Measurements from ENCODE around the gene KLF11.

Gene KLF11

DNA sequence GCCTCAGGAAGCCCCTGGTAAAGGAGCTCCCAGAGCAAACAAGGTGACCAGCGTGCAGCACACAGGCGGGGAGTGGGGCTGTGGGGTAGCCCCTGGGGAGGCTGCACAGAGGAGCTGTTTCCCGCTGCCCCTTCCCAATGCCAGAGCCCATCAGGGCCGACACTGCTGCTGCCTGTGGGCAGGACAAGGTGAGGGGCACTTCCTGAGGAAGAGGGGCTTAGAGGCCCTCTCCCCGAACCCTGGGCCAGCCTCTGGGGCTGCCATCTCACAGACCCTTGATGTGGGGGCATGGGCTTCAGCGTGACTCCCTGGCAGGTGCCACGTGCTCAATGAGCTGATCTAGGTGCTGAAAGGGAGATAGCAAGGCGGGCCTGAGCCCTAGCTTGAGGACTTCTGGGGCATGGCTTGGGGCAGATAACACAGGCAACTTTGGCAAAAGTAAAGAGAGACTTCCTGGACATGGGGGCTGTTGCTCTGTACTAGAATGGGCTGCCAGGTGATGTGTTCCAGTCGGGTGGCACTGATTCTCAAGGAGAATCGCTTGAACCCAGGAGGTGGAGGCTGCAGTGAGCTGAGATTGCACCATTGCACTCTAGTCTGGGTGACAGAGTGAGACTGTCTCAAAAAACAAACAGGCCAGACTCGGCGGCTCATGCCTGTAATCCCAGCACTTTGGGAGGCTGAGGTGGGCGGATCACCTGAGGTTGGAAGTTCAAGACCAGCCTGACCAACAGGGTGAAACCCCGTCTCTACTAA lies 9.9 kb upstream of the KLF11 start:
- no peak overlapping the region for H3K4me3 Mint-ChIP-seq
- DNase-seq: no peak
- H3K36me3 Mint-ChIP-seq (ENCODE audit: low read depth): no peaks in the 10 kb centered on the region
- H3K4me1 Mint-ChIP-seq: peaks cover 29% of the 10 kb centered on the region
- no peaks in the 10 kb centered on the region for H3K9me3 Mint-ChIP-seq
- peaks cover 9% of the 10 kb centered on the region for H3K27me3 Mint-ChIP-seq (ENCODE audit: low read depth, poor library complexity)
- H3K27ac Mint-ChIP-seq: no peak overlapping the region
- TF ChIP-seq, protein P1, sequence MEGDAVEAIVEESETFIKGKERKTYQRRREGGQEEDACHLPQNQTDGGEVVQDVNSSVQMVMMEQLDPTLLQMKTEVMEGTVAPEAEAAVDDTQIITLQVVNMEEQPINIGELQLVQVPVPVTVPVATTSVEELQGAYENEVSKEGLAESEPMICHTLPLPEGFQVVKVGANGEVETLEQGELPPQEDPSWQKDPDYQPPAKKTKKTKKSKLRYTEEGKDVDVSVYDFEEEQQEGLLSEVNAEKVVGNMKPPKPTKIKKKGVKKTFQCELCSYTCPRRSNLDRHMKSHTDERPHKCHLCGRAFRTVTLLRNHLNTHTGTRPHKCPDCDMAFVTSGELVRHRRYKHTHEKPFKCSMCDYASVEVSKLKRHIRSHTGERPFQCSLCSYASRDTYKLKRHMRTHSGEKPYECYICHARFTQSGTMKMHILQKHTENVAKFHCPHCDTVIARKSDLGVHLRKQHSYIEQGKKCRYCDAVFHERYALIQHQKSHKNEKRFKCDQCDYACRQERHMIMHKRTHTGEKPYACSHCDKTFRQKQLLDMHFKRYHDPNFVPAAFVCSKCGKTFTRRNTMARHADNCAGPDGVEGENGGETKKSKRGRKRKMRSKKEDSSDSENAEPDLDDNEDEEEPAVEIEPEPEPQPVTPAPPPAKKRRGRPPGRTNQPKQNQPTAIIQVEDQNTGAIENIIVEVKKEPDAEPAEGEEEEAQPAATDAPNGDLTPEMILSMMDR (IDR thresholded peaks at IDR 0.05): no peak

DNA sequence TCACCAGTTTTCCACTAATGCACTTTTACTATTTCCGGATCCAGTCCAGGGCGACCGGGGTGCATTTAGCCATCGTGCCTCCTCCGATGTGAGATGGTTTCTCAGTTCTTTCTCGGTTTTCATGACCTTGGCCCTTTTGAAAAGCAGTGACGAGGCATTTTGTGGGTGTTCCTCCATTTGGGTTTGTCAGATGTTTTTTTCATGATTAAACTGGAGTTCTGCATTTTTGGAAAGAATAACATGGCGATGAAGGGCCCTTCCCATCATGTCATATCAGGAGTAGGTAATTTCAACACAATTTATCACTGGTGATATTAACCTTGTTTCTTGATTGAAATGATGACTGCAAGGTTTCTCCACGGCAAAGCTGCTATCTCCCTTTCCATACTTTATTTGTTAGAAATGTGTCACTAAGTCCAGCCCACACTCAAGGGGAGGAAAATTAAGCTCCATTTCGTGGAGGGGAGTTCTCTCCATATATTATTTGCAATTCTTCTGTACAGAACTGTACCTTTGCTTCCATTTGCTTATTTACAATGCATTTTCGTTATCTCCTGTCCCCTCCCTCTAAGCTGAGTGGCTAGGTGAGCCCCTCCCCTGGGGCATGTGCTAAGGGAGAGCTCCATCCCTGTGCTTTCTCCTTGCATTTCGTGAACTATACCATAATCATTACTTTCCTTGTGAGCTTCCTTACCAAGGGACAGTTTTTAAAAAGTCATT lies 8.9 kb upstream of the KLF11 start:
- Mint-ChIP-seq H3K27ac (no peak overlapping the region), H3K4me3 (no peak overlapping the region), H3K4me1 (peaks cover 26% of the 10 kb centered on the region), H3K9me3 (no peaks in the 10 kb centered on the region), H3K36me3 (ENCODE audit: low read depth) (no peaks in the 10 kb centered on the region), H3K27me3 (ENCODE audit: low read depth, poor library complexity) (peaks cover 9% of the 10 kb centered on the region)
- TF ChIP-seq, protein P1 (IDR thresholded peaks at IDR 0.05): no peak
- DNase-seq: no peak

DNA sequence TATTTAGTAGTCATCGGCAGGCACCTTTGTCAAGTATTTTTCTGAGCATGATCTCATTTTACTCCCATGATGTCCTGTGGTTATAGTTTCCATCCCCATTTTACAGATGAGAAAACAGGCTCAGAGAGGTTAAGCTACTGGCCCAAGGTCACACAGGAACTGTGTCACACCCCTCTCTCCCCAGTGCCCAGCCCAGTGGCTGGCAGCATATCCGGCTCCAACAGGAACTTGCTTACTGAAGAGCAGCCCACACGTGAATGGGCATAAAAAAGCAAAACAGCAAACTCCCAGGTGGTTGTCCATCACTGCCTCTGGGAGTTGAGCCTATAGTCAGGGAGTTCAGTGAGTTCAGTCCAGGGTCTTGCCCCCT lies 8.3 kb upstream of the KLF11 start:
- Mint-ChIP-seq H3K27me3 (ENCODE audit: low read depth, poor library complexity) (peaks cover 13% of the 10 kb centered on the region), H3K4me3 (no peak overlapping the region), H3K4me1 (peaks cover 25% of the 10 kb centered on the region), H3K9me3 (no peaks in the 10 kb centered on the region), H3K36me3 (ENCODE audit: low read depth) (no peaks in the 10 kb centered on the region), H3K27ac (no peak overlapping the region)
- TF ChIP-seq, protein P1 (IDR thresholded peaks at IDR 0.05): no peak
- DNase-seq: no peak

DNA sequence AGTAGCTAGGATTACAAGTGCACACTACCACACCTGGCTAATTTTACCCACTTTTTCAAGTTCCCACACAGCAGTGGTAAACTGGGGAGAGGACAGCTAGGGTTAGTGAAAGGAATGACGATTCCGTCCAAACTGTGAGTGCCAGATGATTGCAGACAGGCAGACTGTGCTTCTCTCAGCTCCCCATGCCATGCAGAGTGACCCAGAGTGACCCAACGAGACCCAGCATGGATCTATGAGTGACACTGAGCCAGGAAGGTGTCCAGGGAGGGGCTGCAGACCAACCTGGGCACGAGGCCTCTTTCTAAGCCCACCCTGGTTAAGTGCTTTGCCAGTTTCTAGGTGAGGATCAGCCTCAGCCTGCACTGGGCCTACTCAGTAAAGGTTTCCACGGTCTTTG lies 7.7 kb upstream of the KLF11 start:
- Mint-ChIP-seq H3K27ac (no peak overlapping the region), H3K36me3 (ENCODE audit: low read depth) (peaks cover 2% of the 10 kb centered on the region), H3K27me3 (ENCODE audit: low read depth, poor library complexity) (peaks cover 19% of the 10 kb centered on the region), H3K4me1 (peaks cover 25% of the 10 kb centered on the region), H3K4me3 (no peak overlapping the region), H3K9me3 (no peaks in the 10 kb centered on the region)
- no peak for DNase-seq
- TF ChIP-seq, protein P1 (IDR thresholded peaks at IDR 0.05): no peak

DNA sequence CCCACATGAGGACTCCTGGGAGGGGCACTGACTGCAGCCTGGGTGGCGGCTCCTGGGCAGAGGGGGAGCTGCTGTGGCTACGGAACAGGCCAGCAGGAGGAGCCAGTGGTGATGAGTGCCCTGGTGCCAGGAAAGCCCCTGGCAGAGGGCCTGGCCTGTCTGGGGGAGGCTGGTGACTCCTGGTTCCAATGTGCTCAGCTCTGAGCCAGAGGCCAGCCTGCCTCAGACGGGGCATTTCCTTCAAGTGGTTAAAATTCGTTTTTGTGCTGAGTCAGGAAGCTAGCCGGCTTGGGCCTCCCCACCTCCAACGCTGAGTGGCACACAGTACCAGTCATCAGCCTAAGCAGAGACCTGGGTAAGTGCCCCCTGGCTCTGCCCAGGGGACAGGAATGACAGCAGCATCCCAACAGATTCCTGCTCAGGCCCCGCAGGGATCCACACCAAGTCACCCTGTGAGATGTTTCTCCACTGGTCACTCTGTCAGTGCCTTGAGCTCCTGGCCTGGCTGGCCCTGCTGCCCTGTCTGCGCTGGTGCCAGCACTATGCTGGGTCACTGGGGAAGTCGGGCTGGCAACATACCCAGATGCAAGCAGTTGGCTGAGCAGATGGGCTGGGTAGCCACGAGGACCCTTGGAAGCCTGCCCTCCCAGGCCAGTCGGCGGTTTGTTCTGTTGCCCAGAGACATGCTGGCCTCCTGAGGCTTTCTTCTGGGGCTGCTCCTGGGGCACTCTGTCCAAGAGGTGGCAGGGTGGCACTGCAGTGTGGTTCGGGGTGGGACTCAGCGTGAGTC lies 7.1 kb upstream of the KLF11 start:
- no peak overlapping the region for H3K27ac Mint-ChIP-seq
- H3K36me3 Mint-ChIP-seq (ENCODE audit: low read depth): peaks cover 5% of the 10 kb centered on the region
- no peaks in the 10 kb centered on the region for H3K9me3 Mint-ChIP-seq
- H3K4me3 Mint-ChIP-seq: no peak overlapping the region
- DNase-seq: no peak
- H3K27me3 Mint-ChIP-seq (ENCODE audit: low read depth, poor library complexity): peaks cover 23% of the 10 kb centered on the region
- TF ChIP-seq, protein P1 (IDR thresholded peaks at IDR 0.05): peak; percentile 26
- H3K4me1 Mint-ChIP-seq: peaks cover 25% of the 10 kb centered on the region

Measured in nephron progenitor cell (in vitro differentiated cells).